Measurements from ENCODE around the gene ZNF25.
"Not testable (repeated sequence)": the region's sequence is repeated elsewhere in the genome, so short reads cannot be mapped to it uniquely, and the experiment has no call there.

DNA sequence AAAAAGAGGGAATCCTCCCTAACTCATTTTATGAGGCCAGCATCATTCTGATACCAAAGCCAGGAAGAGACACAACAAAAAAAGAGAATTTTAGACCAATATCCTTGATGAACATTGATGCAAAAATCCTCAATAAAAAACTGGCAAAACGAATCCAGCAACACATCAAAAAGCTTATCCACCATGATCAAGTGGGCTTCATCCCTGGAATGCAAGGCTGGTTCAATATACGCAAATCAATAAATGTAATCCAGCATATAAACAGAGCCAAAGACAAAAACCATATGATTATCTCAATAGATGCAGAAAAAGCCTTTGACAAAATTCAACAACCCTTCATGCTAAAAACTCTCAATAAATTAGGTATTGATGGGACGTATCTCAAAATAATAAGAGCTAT, 22.5 kb upstream of the ZNF25 start:
- TF ChIP-seq, protein P1, sequence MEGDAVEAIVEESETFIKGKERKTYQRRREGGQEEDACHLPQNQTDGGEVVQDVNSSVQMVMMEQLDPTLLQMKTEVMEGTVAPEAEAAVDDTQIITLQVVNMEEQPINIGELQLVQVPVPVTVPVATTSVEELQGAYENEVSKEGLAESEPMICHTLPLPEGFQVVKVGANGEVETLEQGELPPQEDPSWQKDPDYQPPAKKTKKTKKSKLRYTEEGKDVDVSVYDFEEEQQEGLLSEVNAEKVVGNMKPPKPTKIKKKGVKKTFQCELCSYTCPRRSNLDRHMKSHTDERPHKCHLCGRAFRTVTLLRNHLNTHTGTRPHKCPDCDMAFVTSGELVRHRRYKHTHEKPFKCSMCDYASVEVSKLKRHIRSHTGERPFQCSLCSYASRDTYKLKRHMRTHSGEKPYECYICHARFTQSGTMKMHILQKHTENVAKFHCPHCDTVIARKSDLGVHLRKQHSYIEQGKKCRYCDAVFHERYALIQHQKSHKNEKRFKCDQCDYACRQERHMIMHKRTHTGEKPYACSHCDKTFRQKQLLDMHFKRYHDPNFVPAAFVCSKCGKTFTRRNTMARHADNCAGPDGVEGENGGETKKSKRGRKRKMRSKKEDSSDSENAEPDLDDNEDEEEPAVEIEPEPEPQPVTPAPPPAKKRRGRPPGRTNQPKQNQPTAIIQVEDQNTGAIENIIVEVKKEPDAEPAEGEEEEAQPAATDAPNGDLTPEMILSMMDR (IDR thresholded peaks at IDR 0.05) = not testable (repeated sequence)
- not testable (repeated sequence) for TF ChIP-seq POLR2AphosphoS5, POLR2A (IDR thresholded peaks at IDR 0.05)
